IMR-90 (cell line): ENCODE measurements around the gene CAMK4. TPM values are rescaled to one million over a fixed set of nuclear protein-coding genes. Genes with fewer than 3 reads are reported as not detected.

Experiments used
- ATAC-seq: fragments of 200-7000 bp; cut with Tn5 transposase; 2 replicates; pipeline ENCODE4 v1.9.1; 2020; ENCODE audit warnings: low read depth, mild to moderate bottlenecking, moderate library complexity
- BruUV-seq: library from RNA; stranded (reverse); fragments of 400-500 nt; replicated peaks from 2 replicates; lab custom pipeline; 2021; lab: Mats Ljungman, UMichigan
- CTCF ChIA-PET: fragments of 300-600 bp; formaldehyde crosslinking; extraction: SDS; loops from one replicate; lab custom pipeline; 2021; ENCODE audit warnings: antibody characterized with exemption; lab: Yijun Ruan, JAX
- POLR2A ChIA-PET: fragments of 300-600 bp; sonication (Branson Sonifier 250); formaldehyde crosslinking; loops from one replicate; lab custom pipeline; 2022; ENCODE audit warnings: antibody characterized with exemption; ENCODE audit not compliant: unreplicated experiment; lab: Charles Lee
- DNase-seq: peaks from one replicate; pipeline ENCODE4 v3.0.0; 2013
- H2AFZ ChIP-seq: replicated peaks from 2 replicates; pipeline ENCODE3; 2013; ENCODE audit warnings: low read length, mild to moderate bottlenecking; ENCODE audit not compliant: poor library complexity
- H2AK5ac ChIP-seq: 2 replicates; pipeline ENCODE4 v1.6.1; 2013; ENCODE audit warnings: low read depth, low read length, inconsistent platforms
- H2AK9ac ChIP-seq: replicated peaks from 2 replicates; pipeline ENCODE3; 2013; ENCODE audit warnings: mild to moderate bottlenecking, low read depth, low read length, moderate library complexity; ENCODE audit not compliant: poor library complexity
- H2BK120ac ChIP-seq: 2 replicates; pipeline ENCODE4 v1.6.1; 2013; ENCODE audit warnings: low read depth, low read length, inconsistent platforms
- H2BK15ac ChIP-seq: 3 replicates; pipeline ENCODE4 v1.6.1; 2013; ENCODE audit warnings: low read depth, low read length, inconsistent platforms
- H2BK20ac ChIP-seq: 2 replicates; pipeline ENCODE4 v1.6.1; 2013; ENCODE audit warnings: low read depth, mild to moderate bottlenecking, inconsistent platforms, low read length, moderate library complexity
- H2BK5ac ChIP-seq: 2 replicates; pipeline ENCODE4 v1.6.1; 2013; ENCODE audit warnings: mild to moderate bottlenecking, low read depth, low read length, inconsistent platforms; ENCODE audit not compliant: poor library complexity, severe bottlenecking
- H3K14ac ChIP-seq: replicated peaks from 2 replicates; pipeline ENCODE4 v1.6.1; 2013; ENCODE audit warnings: low read depth, low read length, inconsistent platforms
- H3K18ac ChIP-seq: 2 replicates; pipeline ENCODE4 v1.6.1; 2013; ENCODE audit warnings: low read depth, low read length, control low read depth
- H3K23ac ChIP-seq: 2 replicates; pipeline ENCODE4 v1.6.1; 2013; ENCODE audit warnings: low read depth, low read length, inconsistent platforms
- H3K27ac ChIP-seq: 2 replicates; pipeline ENCODE4 v1.5.1; 2013; ENCODE audit warnings: mild to moderate bottlenecking, control low read depth, low read length; ENCODE audit not compliant: insufficient read depth
- H3K27me3 ChIP-seq: 2 replicates; pipeline ENCODE4 v1.6.1; 2013; ENCODE audit warnings: low read length; ENCODE audit not compliant: control insufficient read depth, insufficient read depth
- H3K36me3 ChIP-seq: 2 replicates; pipeline ENCODE4 v1.6.1; 2013; ENCODE audit warnings: low read length, mixed read lengths; ENCODE audit not compliant: control insufficient read depth, insufficient read depth
- H3K4ac ChIP-seq: 2 replicates; pipeline ENCODE4 v1.6.1; 2013; ENCODE audit warnings: low read depth, low read length, inconsistent platforms
- H3K4me1 ChIP-seq: 2 replicates; pipeline ENCODE4 v1.6.1; 2013; ENCODE audit warnings: low read length, mixed read lengths; ENCODE audit not compliant: control insufficient read depth, insufficient read depth
- H3K4me2 ChIP-seq: 2 replicates; pipeline ENCODE4 v1.6.1; 2013; ENCODE audit warnings: low read depth, mild to moderate bottlenecking, control low read depth, low read length, moderate library complexity
- H3K4me3 ChIP-seq: 2 replicates; pipeline ENCODE4 v1.5.1; 2013; ENCODE audit warnings: low read depth, mild to moderate bottlenecking, control low read depth, low read length, moderate library complexity; ENCODE audit not compliant: insufficient read depth
- H3K56ac ChIP-seq: 2 replicates; pipeline ENCODE4 v1.6.1; 2013; ENCODE audit warnings: low read length, inconsistent platforms; ENCODE audit not compliant: insufficient read depth; ENCODE audit errors: extremely low read depth
- H3K79me1 ChIP-seq, 2 experiments: 2 replicates each; pipeline ENCODE4 v1.6.1; 2013; ENCODE audit warnings: low read length in 2 of 2, inconsistent platforms in 1 of 2, low read depth in 1 of 2
- H3K9ac ChIP-seq: 2 replicates; pipeline ENCODE4 v1.6.1; 2013; ENCODE audit warnings: low read depth, low read length, control low read depth
- H3K9me1 ChIP-seq: 2 replicates; pipeline ENCODE4 v1.6.1; 2013; ENCODE audit warnings: low read length, inconsistent platforms; ENCODE audit not compliant: insufficient read depth
- H3K9me3 ChIP-seq: 2 replicates; pipeline ENCODE4 v1.6.1; 2013; ENCODE audit warnings: low read length; ENCODE audit not compliant: control insufficient read depth, insufficient read depth
- H4K20me1 ChIP-seq: 2 replicates; pipeline ENCODE4 v1.6.1; 2013; ENCODE audit warnings: low read length, inconsistent platforms; ENCODE audit not compliant: insufficient read depth
- H4K5ac ChIP-seq: 2 replicates; pipeline ENCODE4 v1.6.1; 2013; ENCODE audit warnings: mild to moderate bottlenecking, low read depth, low read length, control low read depth
- H4K8ac ChIP-seq, 2 experiments: 2 replicates each; pipeline ENCODE4 v1.6.1; 2013; ENCODE audit warnings: low read depth in 2 of 2, low read length in 2 of 2, control low read depth in 1 of 2, inconsistent platforms in 1 of 2
- H4K91ac ChIP-seq: 2 replicates; pipeline ENCODE4 v1.6.1; 2013; ENCODE audit warnings: low read depth, low read length, inconsistent platforms; ENCODE audit not compliant: insufficient read depth
- FOS ChIP-seq: fragments of 150-350 bp; IDR thresholded peaks from 2 replicates; pipeline ENCODE4 v1.6.1; 2016; ENCODE audit warnings: low read depth, low read length
- MAZ ChIP-seq: IDR thresholded peaks from 2 replicates; pipeline ENCODE4 v1.6.1; 2012; ENCODE audit warnings: low read depth, mild to moderate bottlenecking, low read length, improper control_type of control experiment, moderate library complexity, borderline replicate concordance
- WGBS, 2 experiments: methylation state at CpG; one replicate each; pipeline versions ENCODE4 v1.1.5 to v1.1.7; 2013; ENCODE audit warnings: missing lambda C conversion rate in 2 of 2; ENCODE audit not compliant: insufficient read length in 1 of 2; ENCODE audit errors: extremely low coverage in 2 of 2; 5-methylcytosine and 5-hydroxymethylcytosine counted together
- dilution Hi-C: fragments of 300-500 bp; cut with HindIII; formaldehyde crosslinking; loops from one replicate; pipeline ENCODE4 v1.14.3; 2018; ENCODE audit warnings: low sequenced_read_pairs; ENCODE audit not compliant: unreplicated experiment
- in situ Hi-C: fragments of 300-500 bp; cut with MboI; formaldehyde crosslinking; loops from 3 replicates; pipeline ENCODE4 v1.14.3; 2019; ENCODE audit warnings: low sequenced_read_pairs, inconsistent platforms, mixed read lengths
- intact Hi-C: fragments of 100-400 bp; cut with micrococcal nuclease; formaldehyde crosslinking; loops from 2 replicates; pipeline ENCODE4 v1.10.0; 2022
- polyA plus RNA-seq, 3 experiments: library from polyadenylated mRNA; depleted of rRNA; stranded (reverse); fragments of >200 nt; gene quantifications; 2 replicates each; pipeline ENCODE4 v1.2.3, GENCODE V29; 2012; ENCODE audit warnings: low replicate concordance in 1 of 3
- total RNA-seq: library from RNA; depleted of rRNA; stranded (reverse); fragments of >200 nt; gene quantifications from 2 replicates; pipeline ENCODE4 v1.2.3, GENCODE V29; 2012

Gene CAMK4
- total and polyA plus RNA-seq, 2 of the 4 experiments (the other 2 are of a cell fraction) = 3.7 to 4.8 TPM

DNA sequence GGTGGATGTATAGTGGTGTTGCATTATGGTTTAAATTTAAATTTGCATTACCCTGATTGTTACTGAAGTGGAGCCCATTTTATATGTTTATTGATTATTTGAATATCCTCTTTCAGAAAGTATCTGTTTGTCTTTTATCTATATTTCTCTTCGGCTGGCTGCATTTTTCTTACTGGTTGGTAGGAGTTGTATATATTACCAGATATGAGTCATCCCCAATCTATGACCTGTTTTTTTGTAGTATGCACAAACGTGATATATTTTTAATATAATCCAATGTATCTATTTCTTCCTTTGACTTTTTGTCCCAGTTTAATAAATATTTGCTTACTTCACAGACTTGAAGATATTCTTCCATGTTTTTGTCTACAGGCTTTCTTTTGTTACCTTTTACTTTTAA is 29.3 kb upstream of the CAMK4 start:
- Histone ChIP-seq H3K27ac (no peak overlapping the region), H2AK9ac (no peak overlapping the region), H3K14ac (no peak overlapping the region), H3K9ac (no peak overlapping the region), H3K4me3 (no peak overlapping the region), H2BK120ac (no peak overlapping the region), H3K27me3 (no peaks in the 10 kb centered on the region; the same call in 1 of the 2 replicates), H3K36me3 (no peaks in the 10 kb centered on the region), H3K18ac (no peak overlapping the region), H2BK20ac (no peak overlapping the region), H3K9me3 (no peaks in the 10 kb centered on the region), H3K4me2 (no peak overlapping the region), H2BK5ac (no peak overlapping the region), H3K56ac (no peak overlapping the region), H4K91ac (no peak overlapping the region), H4K5ac (no peak overlapping the region), H2AK5ac (no peak overlapping the region), H4K8ac (no peak overlapping the region), H4K20me1 (no peaks in the 10 kb centered on the region), H2AFZ (no peak overlapping the region), H3K79me1 (no peaks in the 10 kb centered on the region), H3K4me1 (no peaks in the 10 kb centered on the region), H2BK15ac (no peak overlapping the region), H3K4ac (no peak overlapping the region), H3K23ac (no peak overlapping the region), H3K9me1 (no peaks in the 10 kb centered on the region)
- DNase-seq = peak; percentile 36
- intact Hi-C loops (no loop called here), in situ Hi-C loops (no loop called here), dilution Hi-C loops (no loop called here)
- POLR2A ChIA-PET = no interaction called here
- WGBS, 2 experiments = no CpG with 5 or more reads among the region's 2 CpGs
- TF ChIP-seq MAZ = no peak
- TF ChIP-seq FOS = peak; percentile 59; the same call in 1 of the 2 replicates
- BruUV-seq = no TSS peak
- CTCF ChIA-PET = no interaction called here
- ATAC-seq = peak; percentile 77
